Measurements from ENCODE around the gene SORL1.

GRCh38 chr11:121494355-121495099, 42.4 kb downstream of the SORL1 start:
- no peak for TF ChIP-seq CTCF (conservative IDR thresholded peaks at IDR 0.05; ENCODE audit: low read length)
- no peak for TF ChIP-seq EZH2phosphoT487 (IDR thresholded peaks at IDR 0.05; ENCODE audit: borderline replicate concordance)

Measured in Loucy (cell line).